ENCODE results near the gene HFM1. TPM values are rescaled to one million over a fixed set of nuclear protein-coding genes. Genes with fewer than 3 reads are reported as not detected.
"Not testable (repeated sequence)": the region's sequence is repeated elsewhere in the genome, so short reads cannot be mapped to it uniquely, and the experiment has no call there.

The HFM1 gene
- total RNA-seq, 2 donors from 2014 or later: 0.40 TPM; not detected in 1

GRCh38 chr1:91386109-91386508 lies 18.5 kb downstream of the HFM1 start:
- Histone ChIP-seq H3K9ac (ENCODE audit: low read depth in 2 of 2, low read length in 2 of 2) (no peak overlapping the region), H3K27ac (no peak overlapping the region), H3K4me1 (no peaks in the 10 kb centered on the region), H3K4me3 (no peak overlapping the region), H3K36me3 (no peaks in the 10 kb centered on the region), H3K27me3 (no peaks in the 10 kb centered on the region), H3K9me3 (no peaks in the 10 kb centered on the region)
- DNase-seq: no peak
- intact Hi-C loops (cut with DNase I): no loop called here
- TF ChIP-seq, protein P1, sequence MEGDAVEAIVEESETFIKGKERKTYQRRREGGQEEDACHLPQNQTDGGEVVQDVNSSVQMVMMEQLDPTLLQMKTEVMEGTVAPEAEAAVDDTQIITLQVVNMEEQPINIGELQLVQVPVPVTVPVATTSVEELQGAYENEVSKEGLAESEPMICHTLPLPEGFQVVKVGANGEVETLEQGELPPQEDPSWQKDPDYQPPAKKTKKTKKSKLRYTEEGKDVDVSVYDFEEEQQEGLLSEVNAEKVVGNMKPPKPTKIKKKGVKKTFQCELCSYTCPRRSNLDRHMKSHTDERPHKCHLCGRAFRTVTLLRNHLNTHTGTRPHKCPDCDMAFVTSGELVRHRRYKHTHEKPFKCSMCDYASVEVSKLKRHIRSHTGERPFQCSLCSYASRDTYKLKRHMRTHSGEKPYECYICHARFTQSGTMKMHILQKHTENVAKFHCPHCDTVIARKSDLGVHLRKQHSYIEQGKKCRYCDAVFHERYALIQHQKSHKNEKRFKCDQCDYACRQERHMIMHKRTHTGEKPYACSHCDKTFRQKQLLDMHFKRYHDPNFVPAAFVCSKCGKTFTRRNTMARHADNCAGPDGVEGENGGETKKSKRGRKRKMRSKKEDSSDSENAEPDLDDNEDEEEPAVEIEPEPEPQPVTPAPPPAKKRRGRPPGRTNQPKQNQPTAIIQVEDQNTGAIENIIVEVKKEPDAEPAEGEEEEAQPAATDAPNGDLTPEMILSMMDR (IDR thresholded peaks at IDR 0.05): no peak

- no peak overlapping the region for H3K27ac ChIP-seq
- H3K4me1 ChIP-seq: no peaks in the 10 kb centered on the region
- no peak for DNase-seq
- TF ChIP-seq, protein P1 (IDR thresholded peaks at IDR 0.05): no peak
- no peak overlapping the region for H3K9ac ChIP-seq (ENCODE audit: low read depth in 2 of 2, low read length in 2 of 2)
- intact Hi-C loops (cut with DNase I): no loop called here
- H3K27me3 ChIP-seq: no peaks in the 10 kb centered on the region
- no peaks in the 10 kb centered on the region for H3K36me3 ChIP-seq
- no peak overlapping the region for H3K4me3 ChIP-seq
- H3K9me3 ChIP-seq: no peaks in the 10 kb centered on the region
These were observed 21.2 kb downstream of the HFM1 start for GRCh38 chr1:91383456-91383855.

- Histone ChIP-seq H3K27ac (no peak overlapping the region), H3K27me3 (no peaks in the 10 kb centered on the region), H3K4me1 (no peaks in the 10 kb centered on the region), H3K36me3 (no peaks in the 10 kb centered on the region), H3K9ac (ENCODE audit: low read depth in 2 of 2, low read length in 2 of 2) (no peak overlapping the region), H3K4me3 (no peak overlapping the region), H3K9me3 (no peaks in the 10 kb centered on the region)
- intact Hi-C loops (cut with DNase I): no loop called here
- DNase-seq: no peak
- TF ChIP-seq, protein P1 (IDR thresholded peaks at IDR 0.05): no peak
These were observed 22.8 kb downstream of the HFM1 start for GRCh38 chr1:91381844-91382243.

- Histone ChIP-seq H3K4me3 (no peak overlapping the region), H3K4me1 (no peaks in the 10 kb centered on the region), H3K36me3 (no peaks in the 10 kb centered on the region), H3K27me3 (no peaks in the 10 kb centered on the region), H3K9ac (ENCODE audit: low read depth in 2 of 2, low read length in 2 of 2) (no peak overlapping the region), H3K9me3 (no peaks in the 10 kb centered on the region), H3K27ac (no peak overlapping the region)
- no peak for DNase-seq
- TF ChIP-seq, protein P1 (IDR thresholded peaks at IDR 0.05): no peak
- intact Hi-C loops (cut with DNase I): no loop called here
These were observed 30.6 kb downstream of the HFM1 start for GRCh38 chr1:91374086-91374485.

DNA sequence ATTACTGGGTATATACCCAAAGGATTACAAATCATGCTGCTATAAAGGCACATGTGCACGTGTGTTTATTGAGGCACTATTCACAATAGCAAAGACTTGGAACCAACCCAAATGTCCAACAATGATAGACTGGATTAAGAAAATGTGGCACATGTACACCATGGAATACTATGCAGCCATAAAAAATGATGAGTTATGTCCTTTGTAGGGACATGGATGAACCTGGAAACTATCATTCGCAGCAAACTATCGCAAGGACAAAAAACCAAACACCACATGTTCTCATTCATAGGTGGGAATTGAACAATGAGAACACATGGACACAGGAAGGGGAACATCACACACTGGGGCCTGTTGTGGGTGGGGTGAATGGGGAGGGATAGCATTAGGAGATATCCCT lies 32.4 kb downstream of the HFM1 start:
- intact Hi-C loops (cut with DNase I); H3K27ac ChIP-seq; H3K27me3 ChIP-seq; DNase-seq; H3K9me3 ChIP-seq; H3K4me1 ChIP-seq; H3K36me3 ChIP-seq; H3K9ac ChIP-seq (ENCODE audit: low read depth in 2 of 2, low read length in 2 of 2); H3K4me3 ChIP-seq: not testable (repeated sequence)

GRCh38 chr1:91349524-91349923 lies 55.1 kb downstream of the HFM1 start:
- Histone ChIP-seq H3K9ac (ENCODE audit: low read depth in 2 of 2, low read length in 2 of 2) (no peak overlapping the region), H3K27ac (no peak overlapping the region), H3K36me3 (no peaks in the 10 kb centered on the region), H3K9me3 (no peaks in the 10 kb centered on the region), H3K4me1 (no peaks in the 10 kb centered on the region), H3K27me3 (no peaks in the 10 kb centered on the region), H3K4me3 (no peak overlapping the region)
- intact Hi-C loops (cut with DNase I): no loop called here
- no peak for DNase-seq
- TF ChIP-seq, protein P1 (IDR thresholded peaks at IDR 0.05): no peak
